NCI-H1930 (cell line): ENCODE results near the gene TRIM42.

Experiments used
- DNase-seq, 2 experiments: peaks; one replicate each; lab custom pipeline; 2025; lab: John Stamatoyannopoulos, UW

TRIM42 gene

DNA sequence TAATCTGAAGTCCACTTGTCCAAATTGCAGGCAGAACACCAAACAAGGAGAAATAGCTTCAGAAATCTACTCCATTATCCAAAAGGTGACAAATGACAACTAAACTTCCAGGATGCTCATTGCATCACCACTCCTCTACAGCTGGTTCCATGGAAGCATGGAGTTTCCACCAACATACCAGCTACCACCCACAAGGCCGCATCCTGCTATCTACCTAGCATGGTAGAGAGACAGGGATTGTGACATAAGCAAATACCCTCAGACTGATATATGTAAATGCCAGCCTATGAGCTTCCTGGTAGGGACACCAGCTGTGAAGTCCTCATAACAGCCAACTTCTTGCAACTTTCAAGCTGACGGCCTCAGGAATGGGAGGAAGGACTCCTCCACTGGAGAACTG, at the start of gene TRIM42:
Gene TRIM42 (plus strand): TSS at position 301 of the 400 bp plus-strand sequence. CDS start 166 bp downstream, outside the sequence.
- DNase-seq: no peak

DNA sequence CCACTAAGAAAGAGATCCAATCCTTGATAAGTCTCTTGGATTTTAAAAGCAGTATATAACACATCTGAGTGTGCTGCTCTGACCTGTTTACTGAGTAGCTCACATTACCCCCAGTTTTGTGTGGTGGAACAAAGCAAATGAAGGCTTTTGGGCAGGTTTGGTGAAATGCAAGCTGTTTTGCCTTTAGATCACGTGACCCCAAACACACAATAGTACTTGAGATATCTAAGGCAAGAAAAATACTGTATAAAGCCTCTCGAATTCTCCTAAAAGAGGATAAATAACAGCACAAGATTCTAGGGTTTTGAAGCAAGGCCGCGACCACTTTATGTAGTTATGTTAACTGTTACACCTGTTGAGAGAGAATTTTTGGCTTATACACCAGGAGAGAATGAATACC, 49.3 kb upstream of the TRIM42 start:
- DNase-seq: no peak

DNA sequence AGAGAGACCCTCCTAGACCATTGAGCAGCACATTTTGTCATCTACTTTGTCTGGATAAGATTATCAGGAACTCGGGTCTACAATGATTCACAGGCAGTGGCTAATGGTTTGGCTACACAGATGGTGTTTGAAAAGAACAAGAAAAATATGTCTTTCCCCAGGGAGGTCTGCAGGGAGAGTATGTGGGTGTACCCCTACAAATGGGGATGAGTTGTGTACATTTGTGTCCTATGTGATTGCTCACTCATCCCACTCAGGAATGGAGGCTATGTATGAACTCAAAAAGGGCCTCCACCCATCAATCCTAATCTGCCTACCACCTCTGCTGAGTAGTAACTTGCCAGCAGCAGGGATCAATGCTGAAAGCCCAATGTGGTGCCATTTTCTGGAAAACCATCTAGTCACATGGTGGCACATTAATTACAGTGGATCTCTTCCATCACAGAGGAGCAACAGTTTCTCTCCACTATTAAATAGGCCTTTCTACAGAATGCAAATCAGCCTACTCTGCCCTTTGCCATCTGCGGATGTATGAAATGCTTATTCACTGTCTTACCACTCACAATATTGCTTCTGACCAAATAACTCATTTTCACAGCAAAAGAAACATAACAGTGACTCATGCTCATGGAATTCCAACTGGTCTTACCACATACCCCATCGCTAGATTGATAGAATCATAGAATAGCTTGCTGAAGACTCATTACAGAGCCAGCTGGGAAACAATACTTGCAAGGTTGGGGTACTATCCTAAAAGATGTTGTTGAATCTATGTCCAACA, 48.3 kb upstream of the TRIM42 start:
- DNase-seq: no peak

- DNase-seq: no peak
Measured at GRCh38 chr3:140630366-140630765, 47.5 kb upstream of the TRIM42 start.

DNA sequence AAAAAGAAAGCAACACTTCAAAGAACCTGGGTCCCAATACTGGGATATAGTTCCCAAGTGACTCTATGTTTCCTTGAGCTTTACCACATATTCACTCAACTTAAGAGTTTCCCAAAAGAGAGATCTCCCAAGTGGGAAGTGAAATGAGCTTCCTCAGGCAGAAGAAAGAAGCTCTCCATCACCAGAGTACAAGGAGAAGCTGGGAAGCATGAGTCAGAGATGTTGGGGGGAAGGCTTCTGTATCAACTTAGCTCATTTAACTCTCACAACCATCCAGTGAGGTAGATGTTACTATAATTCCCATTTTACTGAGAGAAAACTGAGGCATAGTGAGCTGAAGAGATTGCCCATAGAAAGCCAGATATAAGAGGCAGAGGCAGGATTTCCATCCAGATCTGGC, 47.0 kb upstream of the TRIM42 start:
- DNase-seq: no peak

DNA sequence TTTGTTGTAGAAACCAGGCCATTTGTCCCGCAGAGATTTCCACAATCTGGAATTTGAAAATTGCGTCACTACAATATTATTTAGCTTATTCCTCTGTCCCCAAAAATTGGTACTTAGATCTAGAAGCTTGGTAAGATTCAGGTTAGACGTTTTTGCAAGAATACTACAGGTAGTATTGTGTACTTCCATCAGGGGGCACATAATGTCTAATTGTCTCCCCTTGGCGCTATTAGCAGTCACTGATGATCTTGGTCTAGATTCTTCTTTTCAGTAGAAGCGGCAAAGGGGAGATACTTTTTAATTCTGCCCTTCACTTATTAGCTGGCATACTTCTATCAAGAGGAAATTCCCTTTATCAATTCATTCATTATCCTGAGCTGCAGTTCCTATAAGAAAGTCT, 42.6 kb upstream of the TRIM42 start:
- DNase-seq: no peak

DNA sequence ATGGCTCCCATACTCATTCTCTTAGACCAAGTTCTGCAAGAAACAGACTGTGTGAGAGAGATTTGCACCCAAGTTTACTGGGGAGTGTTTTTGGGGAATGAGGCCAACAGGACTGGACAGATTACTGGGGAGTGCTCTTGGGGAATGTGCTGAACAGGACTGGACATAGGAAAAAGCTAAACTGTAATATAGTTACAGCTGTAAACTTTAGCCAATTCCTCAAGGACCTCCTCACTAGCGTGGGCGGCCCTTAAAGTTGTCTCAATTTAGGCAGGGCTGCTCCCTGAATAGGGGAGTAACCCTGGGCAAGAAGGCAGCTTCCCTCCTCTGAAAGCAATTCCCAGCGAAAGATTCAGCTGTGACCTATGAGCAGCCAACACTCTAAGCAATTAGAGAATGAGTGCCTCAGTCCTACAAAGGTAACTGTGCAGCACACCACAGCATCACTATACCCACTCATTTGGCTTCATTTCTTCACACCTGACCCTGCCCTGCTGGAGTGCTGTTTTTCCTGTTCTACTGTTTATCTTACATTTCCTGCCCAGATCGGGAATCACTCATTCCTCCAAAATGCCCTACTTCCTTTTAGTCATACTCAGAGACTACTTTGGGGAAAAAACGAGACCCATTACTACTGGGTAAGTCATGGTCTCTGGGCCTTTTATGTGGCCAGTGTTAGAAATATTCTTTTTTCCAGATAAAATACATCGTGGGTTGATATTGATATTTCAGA, 41.3 kb upstream of the TRIM42 start:
- no peak for DNase-seq

DNA sequence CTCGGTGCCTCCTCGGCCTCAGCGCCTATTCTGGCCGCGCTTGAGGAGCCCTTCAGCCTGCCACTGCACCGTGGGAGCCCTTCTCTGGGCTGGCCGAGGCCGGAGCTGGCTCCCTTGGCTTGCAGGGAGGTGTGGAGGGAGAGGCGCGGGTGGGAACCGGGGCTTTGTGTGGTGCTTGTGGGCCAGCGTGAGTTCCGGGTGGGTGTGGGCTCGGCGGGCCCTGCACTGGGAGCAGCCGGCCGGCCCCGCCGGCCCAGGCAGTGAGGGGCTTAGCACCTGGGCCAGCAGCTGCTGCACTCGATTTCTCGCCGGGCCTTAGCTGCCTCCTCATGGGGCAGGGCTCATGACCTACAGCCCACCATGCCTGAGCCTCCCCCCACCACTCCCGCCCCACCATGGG, 26.6 kb upstream of the TRIM42 start:
- no peak for DNase-seq

GRCh38 chr3:140655678-140656077, 22.2 kb upstream of the TRIM42 start:
- no peak for DNase-seq

DNA sequence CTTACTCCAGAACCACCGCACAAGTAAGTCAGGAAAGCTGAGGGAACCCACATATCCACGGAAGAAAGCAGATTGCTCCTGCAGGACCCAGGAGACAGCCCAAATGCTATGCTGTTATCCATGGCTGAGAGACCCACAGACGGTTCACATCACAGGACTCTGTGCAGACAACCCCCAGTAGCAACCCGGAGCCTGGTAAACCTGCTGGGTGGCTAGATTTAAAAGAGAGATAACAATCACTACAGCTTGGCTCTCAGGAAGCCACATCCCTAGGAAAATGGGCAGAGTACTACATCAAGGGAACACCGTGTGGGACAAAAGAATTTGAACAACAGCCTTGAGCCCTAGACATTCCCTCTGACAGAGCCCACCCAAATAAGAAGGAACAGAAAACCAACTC, 13.8 kb upstream of the TRIM42 start:
- DNase-seq: no peak

- DNase-seq: no peak
Measured at GRCh38 chr3:140682586-140682985, 4.7 kb downstream of the TRIM42 start.

DNA sequence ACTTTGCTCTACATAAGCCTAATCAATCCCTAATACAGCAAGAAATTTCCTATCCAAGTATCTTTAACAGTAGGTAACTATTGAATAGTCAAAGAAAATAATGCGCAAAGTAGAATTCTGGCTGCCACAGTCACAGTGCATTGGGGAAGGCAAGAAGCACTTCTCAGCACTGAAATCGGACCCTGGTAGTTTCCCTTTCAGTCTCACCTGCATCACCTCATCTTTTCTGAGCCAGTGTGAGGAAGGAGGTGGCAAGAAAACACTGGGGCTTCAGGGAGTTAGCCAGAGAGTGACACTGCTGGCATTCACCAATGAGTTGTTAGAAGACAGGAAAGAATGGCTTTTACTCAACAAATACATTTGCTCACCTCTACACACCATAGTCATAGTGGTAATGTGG, 8.3 kb downstream of the TRIM42 start:
- no peak for DNase-seq

GRCh38 chr3:140686948-140687347, 9.1 kb downstream of the TRIM42 start:
- no peak for DNase-seq

- no peak for DNase-seq
Measured at GRCh38 chr3:140695361-140696061, 17.6 kb downstream of the TRIM42 start.

DNA sequence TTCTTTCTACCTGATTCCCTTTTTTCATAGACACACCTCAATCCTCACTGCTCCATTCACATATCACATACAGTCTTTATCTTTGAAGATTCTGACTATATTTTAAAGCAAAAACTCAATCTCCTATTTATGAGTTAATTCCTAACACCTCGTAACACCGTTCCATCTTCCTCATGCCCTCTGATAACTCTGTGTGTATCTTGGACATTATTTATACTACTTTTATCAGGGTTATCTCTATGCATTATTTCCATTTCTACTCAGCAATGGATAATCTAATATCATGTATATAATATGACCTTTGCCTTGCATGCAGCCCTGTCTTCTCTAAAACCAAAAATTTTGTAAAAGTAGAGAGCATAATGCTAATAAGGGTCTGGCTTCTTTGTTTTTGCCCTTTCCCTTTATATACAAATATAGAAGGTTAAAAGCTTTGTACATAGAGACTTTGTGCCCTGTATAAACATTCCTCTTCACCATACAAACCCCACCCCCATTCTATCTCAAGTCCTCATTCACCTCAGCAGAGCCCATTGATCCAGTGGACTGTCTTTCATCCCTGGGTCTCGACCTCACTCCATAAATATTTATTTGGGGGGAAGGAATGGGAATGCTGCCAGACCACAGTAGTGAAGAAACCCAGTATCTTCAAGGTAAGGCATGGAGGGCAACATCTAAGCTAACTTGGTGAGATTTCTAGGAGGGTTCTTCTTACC, 21.8 kb downstream of the TRIM42 start:
- no peak for DNase-seq

DNA sequence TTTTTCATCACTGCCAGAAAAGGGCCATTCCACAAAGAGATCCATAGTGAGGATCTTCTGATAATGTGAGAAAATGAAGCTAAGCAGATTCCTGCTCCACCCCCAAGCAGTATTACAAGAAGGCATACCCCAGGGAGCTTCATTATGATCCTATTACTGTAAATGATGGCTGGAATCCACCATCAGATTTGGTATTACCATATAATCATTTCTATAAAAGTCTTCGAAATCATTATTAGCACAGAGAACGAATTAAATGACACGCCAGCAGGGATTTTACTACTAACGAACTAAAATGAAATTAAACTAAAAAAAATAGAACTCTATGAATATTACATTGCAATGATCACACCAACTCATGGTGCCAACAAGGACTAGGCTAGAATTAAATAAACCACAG, 24.4 kb downstream of the TRIM42 start:
- DNase-seq: no peak

DNA sequence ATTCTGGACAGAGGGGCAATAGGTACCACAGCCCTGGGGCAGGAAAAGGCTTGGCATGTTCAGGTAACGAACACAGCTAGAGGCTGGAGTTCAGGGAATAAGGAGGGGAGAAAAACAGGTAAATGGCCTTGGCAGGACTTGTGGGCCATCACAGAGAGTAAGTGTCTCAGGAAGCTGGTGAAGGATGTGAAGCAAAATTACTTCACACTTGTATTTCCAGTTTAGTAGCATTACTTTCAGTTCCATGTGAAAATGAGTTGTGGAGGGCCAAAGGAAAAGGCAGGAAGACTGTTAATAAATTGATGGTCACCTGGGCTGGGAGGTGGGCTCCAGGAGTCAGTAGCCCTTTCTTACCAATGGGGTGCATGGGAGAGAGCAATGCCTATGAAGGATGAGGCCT, 25.6 kb downstream of the TRIM42 start:
- DNase-seq: no peak

GRCh38 chr3:140704733-140705132, 26.9 kb downstream of the TRIM42 start:
- DNase-seq: no peak

DNA sequence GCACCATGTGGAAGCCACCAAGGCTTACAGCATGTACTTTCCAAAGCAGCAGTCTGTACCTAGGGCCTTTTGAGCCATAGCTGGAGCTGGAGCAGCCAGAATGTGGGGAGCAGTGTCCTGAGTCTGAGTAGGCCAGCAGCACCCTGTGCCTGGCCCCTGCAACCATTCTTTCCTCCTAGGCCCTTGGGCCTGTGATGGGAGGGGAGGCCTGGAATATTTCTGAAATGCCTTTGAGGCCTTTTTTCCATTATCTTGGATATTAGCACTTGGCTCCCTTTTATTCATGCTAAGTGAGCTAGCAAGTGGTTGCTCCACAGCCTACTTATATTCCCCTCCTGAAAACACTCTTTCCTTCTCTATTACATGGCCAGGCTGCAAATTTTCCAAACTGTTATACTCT, 28.1 kb downstream of the TRIM42 start:
- no peak for DNase-seq

GRCh38 chr3:140706360-140706759, 28.5 kb downstream of the TRIM42 start:
- no peak for DNase-seq

DNA sequence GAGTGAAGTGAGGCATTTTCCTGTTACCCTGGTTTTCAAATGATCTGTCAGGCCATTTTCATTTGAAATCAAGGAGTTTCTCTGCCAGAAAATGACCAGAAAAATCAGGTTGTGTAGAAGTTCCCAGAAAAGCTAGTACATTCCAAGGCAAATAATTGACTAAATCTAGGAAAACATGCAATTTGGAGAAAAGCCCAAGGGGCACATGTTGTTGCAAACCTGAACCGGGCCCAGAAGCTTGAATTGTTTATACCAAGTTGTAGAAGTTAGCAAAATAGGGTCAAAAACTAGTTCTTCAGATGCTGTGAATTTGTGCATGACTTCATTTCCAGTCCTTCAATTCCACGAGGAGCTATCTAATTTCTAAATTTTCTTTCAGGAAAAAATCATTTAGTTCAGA, 31.0 kb downstream of the TRIM42 start:
- DNase-seq: no peak

- DNase-seq: no peak
Measured at GRCh38 chr3:140709751-140710150, 31.9 kb downstream of the TRIM42 start.
